ENCODE results near the gene GNAO1.

The GNAO1 gene

GRCh38 chr16:56337858-56338325 lies 146.6 kb downstream of the GNAO1 start:
- TF ChIP-seq REST (IDR thresholded peaks at IDR 0.05; ENCODE audit: insufficient replicate concordance, low read depth) (no peak), GABPA (IDR thresholded peaks at IDR 0.05; ENCODE audit: low read depth) (no peak), POLR2AphosphoS5 (IDR thresholded peaks at IDR 0.05; ENCODE audit: low read depth) (no peak), SPI1 (IDR thresholded peaks at IDR 0.05; ENCODE audit: borderline replicate concordance, low read depth) (no peak), CTCF (IDR thresholded peaks at IDR 0.05; ENCODE audit: insufficient read depth, low read length) (no peak)
- DNase-seq (ENCODE audit: low read depth in 1 of 2, low spot score in 1 of 2), result no peak
- no peak overlapping the region for H3K27ac ChIP-seq (replicated peaks)
- H3K27me3 ChIP-seq (ENCODE audit: insufficient read depth, poor library complexity, severe bottlenecking), result no peaks in the 10 kb centered on the region
- no peak overlapping the region for H3K4me3 ChIP-seq (replicated peaks; ENCODE audit: insufficient read depth, low read length)

- H3K27me3 ChIP-seq (ENCODE audit: insufficient read depth, poor library complexity, severe bottlenecking), result no peaks in the 10 kb centered on the region
- H3K27ac ChIP-seq (replicated peaks), result no peak overlapping the region
- no peak for TF ChIP-seq CTCF (IDR thresholded peaks at IDR 0.05; ENCODE audit: insufficient read depth, low read length)
- no peak for TF ChIP-seq REST (IDR thresholded peaks at IDR 0.05; ENCODE audit: insufficient replicate concordance, low read depth)
- TF ChIP-seq SPI1 (IDR thresholded peaks at IDR 0.05; ENCODE audit: borderline replicate concordance, low read depth), result no peak
- TF ChIP-seq GABPA (IDR thresholded peaks at IDR 0.05; ENCODE audit: low read depth), result no peak
- no peak for TF ChIP-seq POLR2AphosphoS5 (IDR thresholded peaks at IDR 0.05; ENCODE audit: low read depth)
- H3K4me3 ChIP-seq (replicated peaks; ENCODE audit: insufficient read depth, low read length), result no peak overlapping the region
- DNase-seq (ENCODE audit: low read depth in 1 of 2, low spot score in 1 of 2), result no peak
These were observed 147.5 kb downstream of the GNAO1 start for GRCh38 chr16:56338566-56339318.

- no peak for DNase-seq (ENCODE audit: low read depth in 1 of 2, low spot score in 1 of 2)
- TF ChIP-seq REST (IDR thresholded peaks at IDR 0.05; ENCODE audit: insufficient replicate concordance, low read depth) (no peak), GABPA (IDR thresholded peaks at IDR 0.05; ENCODE audit: low read depth) (no peak), CTCF (IDR thresholded peaks at IDR 0.05; ENCODE audit: insufficient read depth, low read length) (no peak), POLR2AphosphoS5 (IDR thresholded peaks at IDR 0.05; ENCODE audit: low read depth) (no peak), SPI1 (IDR thresholded peaks at IDR 0.05; ENCODE audit: borderline replicate concordance, low read depth) (no peak)
- Histone ChIP-seq H3K27ac (replicated peaks) (no peak overlapping the region), H3K27me3 (ENCODE audit: insufficient read depth, poor library complexity, severe bottlenecking) (no peaks in the 10 kb centered on the region), H3K4me3 (replicated peaks; ENCODE audit: insufficient read depth, low read length) (no peak overlapping the region)
These were observed 148.3 kb downstream of the GNAO1 start for GRCh38 chr16:56339431-56340195.
